Suprapubic skin (tissue), 4 donors: Measurements from ENCODE around the gene TYMP.

ENCODE experiments used
- CTCF ChIP-seq, 2 donors: fragments of 200-600 bp in 1 of 2; fragments of 450-650 bp in 1 of 2; sonication (generic) in 1 of 2; IDR thresholded peaks; one replicate each; pipeline ENCODE4 v1.5.1; 2016 to 2019; ENCODE audit warnings: antibody characterized with exemption in 2 of 2, mild to moderate bottlenecking in 1 of 2, moderate library complexity in 1 of 2
- EP300 ChIP-seq: sonication (generic); formaldehyde crosslinking; IDR thresholded peaks from one replicate; pipeline ENCODE4 v1.6.1; 2017; ENCODE audit warnings: antibody characterized with exemption
- POLR2AphosphoS5 ChIP-seq, 3 donors: sonication (generic); formaldehyde crosslinking; IDR thresholded peaks; one replicate each; pipeline ENCODE4 v1.6.1; 2017; ENCODE audit warnings: antibody characterized with exemption in 3 of 3

GRCh38 chr22:50546326-50547262 lies 16.8 kb upstream of the TYMP start:
- TF ChIP-seq CTCF (IDR thresholded peaks at IDR 0.05) (no peak), POLR2AphosphoS5 (IDR thresholded peaks at IDR 0.05) (no peak), EP300 (no peak)
